GM10248 (cell line): ENCODE measurements around the gene ME1.
"Not testable (repeated sequence)": the region's sequence is repeated elsewhere in the genome, so short reads cannot be mapped to it uniquely, and the experiment has no call there.

Experiments
- CTCF ChIA-PET: fragments of 300-600 bp; sonication (Branson Sonifier 250); formaldehyde crosslinking; extraction: SDS; loops from one replicate; lab custom pipeline; 2021; ENCODE audit warnings: antibody characterized with exemption; lab: Yijun Ruan, JAX
- POLR2A ChIA-PET: fragments of 350-650 bp; sonication (Branson Sonifier 250); formaldehyde crosslinking; extraction: SDS; loops from one replicate; lab custom pipeline; 2020; ENCODE audit warnings: antibody characterized with exemption; lab: Yijun Ruan, JAX
- DNase-seq: peaks from one replicate; pipeline ENCODE4 v3.0.0; 2012; ENCODE audit errors: extremely low spot score
- CTCF ChIP-seq: IDR thresholded peaks from 2 replicates; pipeline ENCODE4 v1.5.1; 2012; ENCODE audit warnings: mild to moderate bottlenecking, low read depth; ENCODE audit errors: extremely low read depth, missing control alignments, control extremely low read depth

The ME1 gene

DNA sequence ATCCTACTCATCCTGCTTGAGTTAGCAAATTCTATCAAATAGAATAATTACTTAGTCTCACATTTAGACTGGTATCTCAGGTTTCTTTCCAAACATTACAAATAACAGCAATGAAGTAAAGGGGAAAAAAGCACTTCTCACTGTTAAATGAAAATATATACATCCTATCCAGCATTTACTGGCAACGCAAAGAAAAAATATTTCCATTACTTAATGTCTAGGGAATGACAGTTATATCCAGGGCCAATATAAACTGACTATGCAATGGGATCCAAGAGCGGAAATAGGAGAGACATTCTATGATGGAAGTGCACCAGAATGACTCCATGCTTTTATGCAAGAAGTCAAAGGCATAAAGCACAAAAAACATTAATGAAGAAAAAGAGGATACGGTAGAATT, 60.3 kb downstream of the ME1 start:
- POLR2A ChIA-PET = no interaction called here
- DNase-seq = no peak
- CTCF ChIA-PET = no interaction called here
- TF ChIP-seq CTCF = no peak

GRCh38 chr6:83369692-83370091, 61.2 kb downstream of the ME1 start:
- TF ChIP-seq CTCF = no peak
- POLR2A ChIA-PET = no interaction called here
- no peak for DNase-seq
- CTCF ChIA-PET = no interaction called here

GRCh38 chr6:83368577-83368976, 62.3 kb downstream of the ME1 start:
- no peak for TF ChIP-seq CTCF
- ChIA-PET CTCF (interaction anchor here (1.8 kb wide), 1 partner anchor 32 kb away, joined by 3 read pairs; no protein-coding TSS in a partner anchor), POLR2A (no interaction called here)
- no peak for DNase-seq

- no peak for DNase-seq
- no peak for TF ChIP-seq CTCF
- ChIA-PET POLR2A (no interaction called here), CTCF (interaction anchor here (1.6 to 1.8 kb wide), 2 partner anchors 16 to 34 kb away, joined by 3 to 4 read pairs; no protein-coding TSS in a partner anchor)
Measured at GRCh38 chr6:83367104-83367503, 63.7 kb downstream of the ME1 start.

DNA sequence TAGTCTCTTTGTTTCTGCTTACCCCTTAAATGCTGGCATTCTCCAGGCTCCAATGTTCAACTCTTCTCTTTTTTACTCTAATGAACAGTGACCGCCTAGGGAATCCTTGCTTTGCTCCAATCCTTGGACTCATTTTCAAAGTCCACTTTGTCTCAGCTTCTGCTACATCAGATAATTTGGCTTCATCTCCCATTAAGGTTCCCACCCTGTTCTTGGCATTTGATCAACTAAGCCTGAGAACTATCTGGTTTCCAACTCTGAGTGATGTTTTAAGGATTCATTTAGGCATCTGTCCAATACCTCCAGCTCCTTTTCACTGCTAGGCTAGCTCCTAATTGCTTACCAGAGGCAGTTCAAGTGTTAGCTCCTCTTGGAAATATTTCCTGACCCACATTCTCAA, 64.9 kb downstream of the ME1 start:
- TF ChIP-seq CTCF = no peak
- ChIA-PET POLR2A (no interaction called here), CTCF (interaction anchor here (0.8 to 1.0 kb wide), 3 partner anchors 13 to 49 kb away, joined by 3 read pairs; no protein-coding TSS in a partner anchor)
- DNase-seq = no peak

GRCh38 chr6:83362349-83362748, 68.5 kb downstream of the ME1 start:
- DNase-seq, CTCF ChIA-PET, POLR2A ChIA-PET: not testable (repeated sequence)

GRCh38 chr6:83359638-83360037, 71.2 kb downstream of the ME1 start:
- ChIA-PET POLR2A (no interaction called here), CTCF (interaction anchor here (2.2 kb wide), 1 partner anchor 10 kb away, joined by 8 read pairs; no protein-coding TSS in a partner anchor)
- DNase-seq = no peak
- no peak for TF ChIP-seq CTCF
